HEK293 (cell line): ENCODE measurements around the gene SEC16A.

Experiments
- CTCF ChIA-PET: fragments of 350-600 bp; formaldehyde crosslinking; extraction: SDS; loops from one replicate; lab custom pipeline; 2021; ENCODE audit warnings: antibody characterized with exemption; lab: Yijun Ruan, JAX
- POLR2A ChIA-PET: fragments of 300-600 bp; formaldehyde crosslinking; extraction: SDS; loops from one replicate; lab custom pipeline; 2020; ENCODE audit warnings: antibody characterized with exemption, inconsistent platforms; lab: Yijun Ruan, JAX
- H3K27ac ChIP-seq: fragments of 200-500 bp; sonication (Bioruptor generic); 2 replicates; pipeline ENCODE4 v1.5.1; 2014; ENCODE audit warnings: low read depth, low read length, control low read depth, inconsistent platforms; ENCODE audit errors: extremely low read depth
- H3K36me3 ChIP-seq, 2 experiments: fragments of 200-500 bp in 1 of 2; sonication (Bioruptor generic) in 1 of 2; 1 replicate in 1 of 2; 2 replicates in 1 of 2; pipeline ENCODE4 v1.5.1; 2014 to 2017; ENCODE audit warnings: inconsistent platforms in 2 of 2, low read length in 2 of 2; ENCODE audit not compliant: control insufficient read depth in 2 of 2, insufficient read depth in 1 of 2
- H3K4me1 ChIP-seq: fragments of 200-500 bp; sonication (Bioruptor generic); 2 replicates; pipeline ENCODE4 v1.5.1; 2014; ENCODE audit warnings: mild to moderate bottlenecking, low read length, inconsistent platforms; ENCODE audit not compliant: control insufficient read depth, insufficient read depth
- H3K4me3 ChIP-seq: 2 replicates; pipeline ENCODE4 v1.5.1; 2011; ENCODE audit warnings: low read depth, mild to moderate bottlenecking, control low read depth, low read length, moderate library complexity
- H3K9me3 ChIP-seq: fragments of 200-500 bp; sonication (Bioruptor generic); 2 replicates; pipeline ENCODE4 v1.5.1; 2014; ENCODE audit warnings: low read depth, low read length, inconsistent platforms; ENCODE audit not compliant: control insufficient read depth, insufficient read depth
- BCL11B ChIP-seq: fragments of 450-650 bp; formaldehyde crosslinking; IDR thresholded peaks from 2 replicates; pipeline ENCODE4 v1.5.1; 2016; ENCODE audit warnings: low read depth, missing biosample characterization, missing genetic modification characterization
- EGR2 ChIP-seq: fragments of 450-650 bp; formaldehyde crosslinking; IDR thresholded peaks from 2 replicates; pipeline ENCODE4 v1.5.1; 2016; ENCODE audit warnings: low read depth, missing biosample characterization, missing genetic modification characterization
- ELK4 ChIP-seq: IDR thresholded peaks from 2 replicates; pipeline ENCODE4 v1.6.1; 2011; ENCODE audit warnings: mild to moderate bottlenecking, low read depth, low read length, borderline replicate concordance
- KLF16 ChIP-seq: fragments of 450-650 bp; formaldehyde crosslinking; IDR thresholded peaks from 2 replicates; pipeline ENCODE4 v1.5.1; 2017; ENCODE audit warnings: missing biosample characterization, missing genetic modification characterization
- SALL2 ChIP-seq: fragments of 450-650 bp; formaldehyde crosslinking; IDR thresholded peaks from 2 replicates; pipeline ENCODE4 v1.5.0; 2017; ENCODE audit warnings: missing biosample characterization, mild to moderate bottlenecking, missing genetic modification characterization, borderline replicate concordance
- YY1 ChIP-seq: fragments of 450-650 bp; formaldehyde crosslinking; IDR thresholded peaks from 2 replicates; pipeline ENCODE4 v1.5.1; 2018; ENCODE audit warnings: missing biosample characterization, missing genetic modification characterization
- ZBTB17 ChIP-seq: fragments of 450-650 bp; formaldehyde crosslinking; IDR thresholded peaks from 2 replicates; pipeline ENCODE4 v1.5.1; 2016; ENCODE audit warnings: missing biosample characterization, missing genetic modification characterization
- ZBTB26 ChIP-seq: fragments of 450-650 bp; formaldehyde crosslinking; optimal IDR thresholded peaks from 2 replicates; pipeline ENCODE3; 2016; ENCODE audit warnings: missing biosample characterization, mild to moderate bottlenecking, missing genetic modification characterization
- ZBTB7A ChIP-seq: fragments of 450-650 bp; formaldehyde crosslinking; IDR thresholded peaks from 2 replicates; pipeline ENCODE4 v1.5.1; 2016; ENCODE audit warnings: low read depth, missing biosample characterization, missing genetic modification characterization
- ZFP37 ChIP-seq: fragments of 450-650 bp; formaldehyde crosslinking; IDR thresholded peaks from 2 replicates; pipeline ENCODE4 v1.5.1; 2016; ENCODE audit warnings: missing biosample characterization, missing genetic modification characterization
- ZNF175 ChIP-seq: fragments of 450-650 bp; formaldehyde crosslinking; IDR thresholded peaks from 2 replicates; pipeline ENCODE4 v1.5.1; 2016; ENCODE audit warnings: missing biosample characterization, missing genetic modification characterization
- ZNF18 ChIP-seq: fragments of 450-650 bp; formaldehyde crosslinking; IDR thresholded peaks from 2 replicates; pipeline ENCODE4 v1.5.1; 2016; ENCODE audit warnings: missing biosample characterization, missing genetic modification characterization
- ZNF202 ChIP-seq: fragments of 450-650 bp; formaldehyde crosslinking; IDR thresholded peaks from 2 replicates; pipeline ENCODE4 v1.5.1; 2016; ENCODE audit warnings: missing biosample characterization, missing genetic modification characterization, borderline replicate concordance
- ZNF311 ChIP-seq: fragments of 450-650 bp; formaldehyde crosslinking; IDR thresholded peaks from 2 replicates; pipeline ENCODE4 v1.5.1; 2017; ENCODE audit warnings: missing biosample characterization, missing genetic modification characterization, borderline replicate concordance
- ZNF362 ChIP-seq: fragments of 450-650 bp; formaldehyde crosslinking; IDR thresholded peaks from 2 replicates; pipeline ENCODE4 v1.5.1; 2016; ENCODE audit warnings: missing biosample characterization, missing genetic modification characterization
- ZNF549 ChIP-seq: fragments of 450-650 bp; IDR thresholded peaks from 2 replicates; pipeline ENCODE4 v1.5.1; 2018; ENCODE audit warnings: missing biosample characterization, missing genetic modification characterization, mild to moderate bottlenecking, inconsistent platforms, moderate library complexity
- ZNF596 ChIP-seq: fragments of 450-650 bp; IDR thresholded peaks from 2 replicates; pipeline ENCODE4 v1.5.0; 2018; ENCODE audit warnings: missing biosample characterization, mild to moderate bottlenecking, missing genetic modification characterization, moderate library complexity
- ZNF600 ChIP-seq: fragments of 450-650 bp; formaldehyde crosslinking; IDR thresholded peaks from 2 replicates; pipeline ENCODE4 v1.5.1; 2016; ENCODE audit warnings: missing biosample characterization, missing genetic modification characterization
- ZNF677 ChIP-seq: fragments of 450-650 bp; IDR thresholded peaks from 2 replicates; pipeline ENCODE4 v1.5.0; 2018; ENCODE audit warnings: missing biosample characterization, mild to moderate bottlenecking, missing genetic modification characterization, moderate library complexity
- ZNF704 ChIP-seq: fragments of 450-650 bp; formaldehyde crosslinking; IDR thresholded peaks from 2 replicates; pipeline ENCODE4 v1.5.1; 2016; ENCODE audit warnings: missing biosample characterization, missing genetic modification characterization
- ZNF707 ChIP-seq: fragments of 450-650 bp; formaldehyde crosslinking; IDR thresholded peaks from 2 replicates; pipeline ENCODE4 v1.5.1; 2016; ENCODE audit warnings: missing biosample characterization, missing genetic modification characterization

SEC16A gene

GRCh38 chr9:136510561-136510960 is 27.7 kb upstream of the SEC16A start:
- Histone ChIP-seq H3K36me3 (peaks cover 0 to 82% of the 10 kb centered on the region in 2 experiments; a peak in 1 of 3 replicates), H3K4me3 (no peak overlapping the region), H3K27ac (no peak overlapping the region), H3K4me1 (no peaks in the 10 kb centered on the region), H3K9me3 (no peaks in the 10 kb centered on the region)
- TF ChIP-seq ZFP37 (tag by site-specific recombination) (no peak), ZNF202 (tag by site-specific recombination) (no peak), ZNF362 (tag by site-specific recombination) (no peak), BCL11B (tag by site-specific recombination) (no peak), SALL2 (no peak), ZNF600 (peak; percentile 65; the same call in 1 of the 2 replicates), ZNF175 (tag by site-specific recombination) (no peak), EGR2 (tag by site-specific recombination) (no peak)
- CTCF ChIA-PET = interaction anchor here (0.7 kb wide), 1 partner anchor 1059 kb away, joined by 4 read pairs; no protein-coding TSS in a partner anchor
- POLR2A ChIA-PET = no interaction called here

GRCh38 chr9:136509549-136509948 is 26.7 kb upstream of the SEC16A start:
- no peak overlapping the region for H3K4me3 ChIP-seq
- no peak overlapping the region for H3K27ac ChIP-seq
- peaks cover 0 to 83% of the 10 kb centered on the region in 2 experiments; a peak in 1 of 3 replicates for H3K36me3 ChIP-seq
- POLR2A ChIA-PET = no interaction called here
- no peaks in the 10 kb centered on the region for H3K4me1 ChIP-seq
- CTCF ChIA-PET = interaction anchor here (0.7 kb wide), 1 partner anchor 283 kb away, joined by 3 read pairs; no protein-coding TSS in a partner anchor
- no peak for TF ChIP-seq ZBTB17 (tag by site-specific recombination)
- TF ChIP-seq ZNF596 = no peak
- no peak for TF ChIP-seq ZNF707
- no peak for TF ChIP-seq ZNF311 (tag by site-specific recombination)
- no peak for TF ChIP-seq YY1
- no peak for TF ChIP-seq ZNF704 (tag by site-specific recombination)
- TF ChIP-seq ZNF549 = no peak
- no peak for TF ChIP-seq ZNF18
- TF ChIP-seq ZNF677 (tag by site-specific recombination) = no peak
- TF ChIP-seq ELK4 = no peak
- TF ChIP-seq ZBTB26 (tag by site-specific recombination) = no peak
- no peak for TF ChIP-seq ZBTB7A (tag by site-specific recombination)
- no peak for TF ChIP-seq KLF16 (tag by site-specific recombination)
- TF ChIP-seq, all 188 proteins: peak for 0
- H3K9me3 ChIP-seq = no peaks in the 10 kb centered on the region
